Measurements from ENCODE around the gene LGALS4. TPM values are rescaled to one million over a fixed set of nuclear protein-coding genes. Genes with fewer than 3 reads are reported as not detected.
"Not testable (repeated sequence)": the region's sequence is repeated elsewhere in the genome, so short reads cannot be mapped to it uniquely, and the experiment has no call there.

LGALS4 gene
- total RNA-seq, 1 donor from 2014 or later, result 0.86 TPM

GRCh38 chr19:38830039-38830733, 17.4 kb upstream of the LGALS4 start:
- H3K27ac Mint-ChIP-seq (ENCODE audit: unreplicated experiment), result peak overlapping the region; percentile 84
- no peak for TF ChIP-seq CTCF (conservative IDR thresholded peaks at IDR 0.05)
- H3K9me3 Mint-ChIP-seq, result no peaks in the 10 kb centered on the region
- H3K4me1 Mint-ChIP-seq, result peaks cover 23% of the 10 kb centered on the region
- peaks cover 14% of the 10 kb centered on the region for H3K36me3 Mint-ChIP-seq (ENCODE audit: low read depth)
- peak overlapping the region; percentile 86 for H3K4me3 Mint-ChIP-seq
- no peak for DNase-seq (ENCODE audit: low read depth, low spot score)
- H3K27me3 Mint-ChIP-seq (ENCODE audit: low read depth), result no peaks in the 10 kb centered on the region

GRCh38 chr19:38829203-38829602, 16.5 kb upstream of the LGALS4 start:
- H3K4me3 Mint-ChIP-seq, H3K9me3 Mint-ChIP-seq: not testable (repeated sequence)
- peaks cover 14% of the 10 kb centered on the region for H3K36me3 Mint-ChIP-seq (ENCODE audit: low read depth)

DNA sequence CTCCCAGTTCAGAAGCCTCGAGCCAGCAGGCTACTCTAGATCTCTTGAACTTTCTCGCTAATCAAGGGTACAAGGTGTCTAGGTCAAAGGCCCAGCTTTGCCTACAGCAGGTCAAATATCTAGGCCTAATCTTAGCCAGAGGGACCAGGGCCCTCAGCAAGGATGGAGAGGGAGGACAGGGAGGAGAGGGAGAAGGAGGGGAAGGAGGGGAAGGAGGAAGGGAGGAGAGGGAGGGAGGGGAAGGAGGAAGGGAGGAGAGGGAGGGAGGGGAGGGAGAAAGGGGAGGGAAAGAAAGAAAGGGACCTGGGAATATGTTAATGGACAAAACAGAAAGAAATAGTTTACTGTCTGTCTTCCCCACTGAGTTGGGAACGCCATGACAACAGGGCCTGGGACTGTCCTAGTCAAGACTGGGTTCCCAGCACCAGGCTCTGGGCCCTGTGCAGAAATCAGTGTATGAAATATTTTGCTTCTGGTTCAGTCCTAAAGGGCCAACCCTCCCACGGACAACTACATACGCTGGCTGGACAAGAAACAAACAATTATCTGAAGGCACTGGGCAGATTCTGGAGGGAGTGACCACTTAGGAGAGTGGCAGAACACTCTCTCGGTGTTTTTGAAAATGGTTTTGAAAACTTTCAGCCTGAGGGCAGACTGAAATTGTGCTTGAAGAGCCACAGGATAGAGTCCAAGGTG, 14.3 kb upstream of the LGALS4 start:
- H3K36me3 Mint-ChIP-seq (ENCODE audit: low read depth), result peaks cover 27% of the 10 kb centered on the region
- peak overlapping the region; percentile 60 for H3K27ac Mint-ChIP-seq (ENCODE audit: unreplicated experiment)
- no peak for TF ChIP-seq CTCF (conservative IDR thresholded peaks at IDR 0.05)
- DNase-seq (ENCODE audit: low read depth, low spot score), result no peak
- H3K9me3 Mint-ChIP-seq, result peaks cover 2% of the 10 kb centered on the region
- H3K27me3 Mint-ChIP-seq (ENCODE audit: low read depth), result no peaks in the 10 kb centered on the region
- peak overlapping the region; percentile 41 for H3K4me3 Mint-ChIP-seq
- peaks cover 28% of the 10 kb centered on the region for H3K4me1 Mint-ChIP-seq

More at GRCh38 chr19:38829203-38829602, 16.5 kb upstream of the LGALS4 start:
- DNase-seq (ENCODE audit: low read depth, low spot score); H3K27ac Mint-ChIP-seq (ENCODE audit: unreplicated experiment); H3K27me3 Mint-ChIP-seq (ENCODE audit: low read depth): not testable (repeated sequence)
- peaks cover 24% of the 10 kb centered on the region for H3K4me1 Mint-ChIP-seq

GRCh38 chr19:38825936-38826335, 13.2 kb upstream of the LGALS4 start:
- not testable (repeated sequence) for H3K27me3 Mint-ChIP-seq (ENCODE audit: low read depth); H3K27ac Mint-ChIP-seq (ENCODE audit: unreplicated experiment); H3K4me3 Mint-ChIP-seq; H3K9me3 Mint-ChIP-seq; DNase-seq (ENCODE audit: low read depth, low spot score)
- Mint-ChIP-seq H3K36me3 (ENCODE audit: low read depth) (peaks cover 27% of the 10 kb centered on the region), H3K4me1 (peaks cover 20% of the 10 kb centered on the region)

DNA sequence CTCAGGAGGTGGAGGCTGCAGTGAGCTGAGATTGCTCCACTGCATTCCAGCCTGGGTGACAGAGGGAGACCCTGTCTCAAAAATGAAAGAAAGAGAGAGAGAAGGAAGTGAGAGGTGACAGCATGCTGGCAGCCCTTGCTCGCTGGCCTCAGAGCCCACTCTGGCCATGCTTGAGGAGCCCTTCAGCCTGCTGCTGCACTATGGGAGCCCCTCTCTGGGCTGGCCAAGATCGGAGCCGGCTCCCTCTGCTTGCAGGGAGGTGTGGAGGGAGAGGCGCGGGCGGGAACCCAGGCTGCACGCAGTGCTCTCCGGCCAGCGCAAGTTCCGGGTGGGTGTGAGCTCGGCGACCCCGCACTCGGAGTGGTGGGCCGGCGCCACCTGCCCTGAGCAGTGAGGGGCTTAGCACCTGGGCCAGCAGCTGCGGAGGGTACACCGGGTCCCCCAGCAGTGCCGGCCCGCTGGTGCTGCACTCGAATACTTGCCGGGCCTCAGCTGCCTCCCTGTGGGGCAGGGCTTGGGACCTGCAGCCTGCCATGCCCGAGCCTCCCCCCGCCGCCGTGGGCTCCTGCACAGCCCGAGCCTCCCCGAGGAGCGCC, 8.6 kb upstream of the LGALS4 start:
- H3K27ac Mint-ChIP-seq (ENCODE audit: unreplicated experiment), result not testable (repeated sequence)

DNA sequence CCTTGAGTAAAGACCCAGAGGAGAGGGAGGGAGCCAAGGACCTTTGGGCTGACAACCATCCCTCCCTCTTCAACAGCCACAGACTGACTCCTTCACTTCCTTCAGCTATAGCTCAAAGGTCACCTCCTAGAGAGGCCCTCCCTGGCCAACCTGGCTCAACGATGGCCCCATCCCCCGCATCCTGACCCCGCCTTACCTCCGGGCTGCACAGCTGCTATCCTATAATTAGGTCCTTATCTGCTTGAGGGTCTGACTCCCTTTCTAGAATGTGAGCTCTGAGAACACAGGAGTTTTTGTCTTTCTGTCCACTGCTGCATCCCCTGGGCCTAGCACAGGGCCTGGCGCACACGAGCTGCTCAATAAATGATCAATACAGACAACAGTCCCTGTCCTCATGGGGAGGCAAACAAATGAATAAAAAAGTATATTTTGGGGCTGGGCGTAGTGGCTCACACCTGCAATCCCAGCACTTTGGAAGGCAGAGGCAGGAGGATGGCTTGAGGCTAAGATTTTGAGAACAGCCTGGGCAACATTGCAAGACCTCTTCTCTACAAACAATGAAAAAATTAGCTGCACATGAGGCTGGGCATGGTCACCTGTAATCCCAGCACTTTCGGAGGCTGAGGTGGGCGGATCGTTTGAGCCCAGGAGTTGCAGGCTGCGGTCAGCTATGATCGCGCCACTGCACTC, 6.6 kb upstream of the LGALS4 start:
- Mint-ChIP-seq H3K36me3 (ENCODE audit: low read depth) (peaks cover 28% of the 10 kb centered on the region), H3K9me3 (peaks cover 2% of the 10 kb centered on the region), H3K27me3 (ENCODE audit: low read depth) (no peaks in the 10 kb centered on the region), H3K4me3 (no peak overlapping the region), H3K27ac (ENCODE audit: unreplicated experiment) (peak overlapping the region; percentile 57), H3K4me1 (peaks cover 23% of the 10 kb centered on the region)
- DNase-seq (ENCODE audit: low read depth, low spot score), result no peak
- no peak for TF ChIP-seq CTCF (conservative IDR thresholded peaks at IDR 0.05)

More for the DNA sequence above, 8.6 kb upstream of the LGALS4 start:
- not testable (repeated sequence) for H3K9me3 Mint-ChIP-seq; H3K4me3 Mint-ChIP-seq; H3K27me3 Mint-ChIP-seq (ENCODE audit: low read depth); DNase-seq (ENCODE audit: low read depth, low spot score)
- Mint-ChIP-seq H3K36me3 (ENCODE audit: low read depth) (peaks cover 28% of the 10 kb centered on the region), H3K4me1 (peaks cover 28% of the 10 kb centered on the region)
